ENCODE data around the gene GJC2.

Gene GJC2

DNA sequence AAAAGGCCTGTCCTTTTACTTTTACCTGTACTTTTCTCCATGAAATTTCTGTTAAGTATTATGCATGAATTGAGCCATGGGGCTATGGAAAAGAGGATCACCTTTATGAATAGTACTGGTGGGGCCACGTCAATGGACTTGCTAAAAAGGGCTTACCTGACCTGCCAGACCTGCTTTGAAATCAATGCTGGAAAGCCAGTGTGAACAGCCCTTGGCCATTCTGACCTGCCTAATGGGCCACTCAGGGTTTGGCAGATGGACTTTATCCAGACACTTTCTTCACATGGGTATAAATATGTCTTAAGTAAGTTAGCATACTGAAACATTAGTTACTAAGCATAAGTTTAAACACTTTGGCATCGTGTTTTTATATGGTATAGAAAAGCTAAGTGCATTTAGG is 18.0 kb upstream of the GJC2 start:
- no peak overlapping the region for H3K4me3 ChIP-seq (ENCODE audit: low read depth, low read length)
- TF ChIP-seq, protein P1, sequence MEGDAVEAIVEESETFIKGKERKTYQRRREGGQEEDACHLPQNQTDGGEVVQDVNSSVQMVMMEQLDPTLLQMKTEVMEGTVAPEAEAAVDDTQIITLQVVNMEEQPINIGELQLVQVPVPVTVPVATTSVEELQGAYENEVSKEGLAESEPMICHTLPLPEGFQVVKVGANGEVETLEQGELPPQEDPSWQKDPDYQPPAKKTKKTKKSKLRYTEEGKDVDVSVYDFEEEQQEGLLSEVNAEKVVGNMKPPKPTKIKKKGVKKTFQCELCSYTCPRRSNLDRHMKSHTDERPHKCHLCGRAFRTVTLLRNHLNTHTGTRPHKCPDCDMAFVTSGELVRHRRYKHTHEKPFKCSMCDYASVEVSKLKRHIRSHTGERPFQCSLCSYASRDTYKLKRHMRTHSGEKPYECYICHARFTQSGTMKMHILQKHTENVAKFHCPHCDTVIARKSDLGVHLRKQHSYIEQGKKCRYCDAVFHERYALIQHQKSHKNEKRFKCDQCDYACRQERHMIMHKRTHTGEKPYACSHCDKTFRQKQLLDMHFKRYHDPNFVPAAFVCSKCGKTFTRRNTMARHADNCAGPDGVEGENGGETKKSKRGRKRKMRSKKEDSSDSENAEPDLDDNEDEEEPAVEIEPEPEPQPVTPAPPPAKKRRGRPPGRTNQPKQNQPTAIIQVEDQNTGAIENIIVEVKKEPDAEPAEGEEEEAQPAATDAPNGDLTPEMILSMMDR (IDR thresholded peaks at IDR 0.05; ENCODE audit: low read depth, low read length) = no peak

DNA sequence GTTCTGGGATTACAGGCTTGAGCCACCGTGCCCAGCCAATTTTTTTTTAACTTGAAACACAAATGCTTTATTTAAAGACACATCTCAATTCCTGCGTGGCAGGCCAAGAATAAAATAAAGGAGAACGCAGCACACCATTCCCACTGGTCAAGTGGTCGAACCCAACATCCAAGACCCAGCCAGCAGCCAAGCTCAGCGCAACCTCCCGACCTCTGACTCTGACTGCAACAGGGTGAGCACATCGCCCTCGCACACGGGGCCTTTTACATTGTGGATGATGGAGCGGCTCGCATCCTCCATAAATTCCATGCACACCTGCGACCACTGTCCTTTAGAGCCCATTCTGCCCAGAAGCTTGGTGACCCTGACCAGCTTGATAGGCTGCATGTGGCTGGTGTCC is 15.1 kb upstream of the GJC2 start:
- no peak overlapping the region for H3K4me3 ChIP-seq (ENCODE audit: low read depth, low read length)
- TF ChIP-seq, protein P1 (IDR thresholded peaks at IDR 0.05; ENCODE audit: low read depth, low read length) = no peak

DNA sequence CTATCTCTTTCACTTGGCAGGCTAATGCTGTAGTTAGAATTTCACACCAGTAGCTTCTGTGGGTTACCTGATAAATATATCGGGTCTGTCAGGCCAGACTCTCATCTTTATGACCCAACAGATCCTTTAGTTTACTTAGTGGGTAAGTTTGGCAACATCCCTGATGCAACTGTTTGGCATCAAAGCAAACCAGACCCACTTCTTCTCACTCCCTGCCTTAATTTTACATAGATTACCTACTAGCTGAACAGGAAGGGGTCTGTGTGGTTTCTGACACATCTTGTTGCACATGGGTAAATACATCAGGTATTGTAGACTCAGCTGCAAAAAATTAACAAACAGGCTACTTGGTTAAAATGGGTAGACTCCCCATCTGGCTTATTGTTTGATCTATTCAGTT is 12.8 kb upstream of the GJC2 start:
- no peak overlapping the region for H3K4me3 ChIP-seq (ENCODE audit: low read depth, low read length)
- TF ChIP-seq, protein P1 (IDR thresholded peaks at IDR 0.05; ENCODE audit: low read depth, low read length) = no peak

DNA sequence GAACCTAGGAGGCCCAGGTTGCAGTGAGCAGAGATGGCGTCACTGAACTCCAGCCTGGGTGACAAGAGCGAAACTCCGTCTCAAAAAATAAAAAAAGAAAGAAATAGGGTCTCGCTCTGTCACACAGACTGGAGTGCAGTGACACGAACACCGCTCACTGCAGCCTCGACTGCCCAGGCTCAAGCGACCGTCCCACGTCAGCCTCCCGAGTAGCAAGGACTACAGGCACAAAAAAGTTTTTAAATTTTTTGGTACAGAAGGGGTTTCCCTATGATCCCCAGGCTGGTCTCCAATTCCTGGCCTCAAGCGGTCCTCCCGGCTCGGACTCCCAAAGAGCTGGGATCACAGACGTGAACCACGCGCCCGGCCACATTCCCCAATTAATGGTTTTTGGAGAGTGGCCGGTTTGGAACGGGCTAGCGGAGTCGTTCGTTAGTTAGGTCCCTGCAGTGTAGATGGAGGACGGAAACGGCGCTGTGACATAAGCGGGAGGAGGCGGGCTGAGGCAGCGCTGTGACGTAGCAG is 10.3 kb upstream of the GJC2 start:
- peak overlapping the region; percentile 65 for H3K4me3 ChIP-seq (ENCODE audit: low read depth, low read length)
- TF ChIP-seq, protein P1 (IDR thresholded peaks at IDR 0.05; ENCODE audit: low read depth, low read length) = no peak

DNA sequence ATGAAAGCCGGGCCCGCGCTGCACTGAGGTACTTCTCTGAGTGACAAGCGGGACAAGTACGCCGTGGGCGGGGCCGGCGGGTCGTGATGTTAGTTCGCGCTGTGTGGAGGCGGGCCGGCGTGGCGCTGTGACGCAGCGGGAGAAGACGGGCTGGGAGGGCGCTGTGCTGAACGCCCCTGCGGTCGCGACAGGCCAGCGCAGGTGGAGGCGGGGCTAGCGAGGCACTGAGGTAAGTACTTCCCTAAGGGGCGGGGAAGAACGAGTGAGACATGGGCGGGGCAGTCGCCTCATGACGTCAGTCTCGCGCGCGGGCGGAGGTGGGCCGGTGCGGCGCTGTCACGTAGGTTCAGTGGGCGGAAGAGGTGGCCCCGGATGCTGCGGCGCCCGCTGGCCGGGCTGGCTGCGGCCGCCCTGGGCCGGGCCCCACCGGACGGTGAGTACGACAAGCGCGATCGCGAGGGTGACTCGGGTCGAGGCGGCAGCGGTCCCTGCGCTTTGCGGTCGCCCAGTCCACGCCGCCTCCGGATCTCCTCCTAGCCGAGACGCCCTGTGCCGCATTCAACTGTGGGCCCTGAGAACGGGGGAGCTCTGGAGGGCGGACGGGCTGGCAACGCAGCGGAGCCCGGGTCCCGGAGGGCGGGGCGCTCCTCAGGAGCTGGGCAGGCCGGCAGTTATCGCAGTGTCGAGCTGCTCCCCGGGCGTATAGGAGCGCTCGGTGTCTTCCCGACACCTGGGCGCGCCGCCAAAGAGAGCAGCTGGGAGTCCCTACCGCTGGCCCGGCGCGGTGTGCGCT is 9.6 kb upstream of the GJC2 start, which contains the start of gene GUK1:
GUK1 (plus strand) TSS at position 349 of the 793 bp plus-strand sequence; CDS start at position 373, 24 bp downstream.
- TF ChIP-seq, protein P1 (IDR thresholded peaks at IDR 0.05; ENCODE audit: low read depth, low read length) = no peak
- H3K4me3 ChIP-seq (ENCODE audit: low read depth, low read length) = peak within 1 kb of the TSS; percentile 65

DNA sequence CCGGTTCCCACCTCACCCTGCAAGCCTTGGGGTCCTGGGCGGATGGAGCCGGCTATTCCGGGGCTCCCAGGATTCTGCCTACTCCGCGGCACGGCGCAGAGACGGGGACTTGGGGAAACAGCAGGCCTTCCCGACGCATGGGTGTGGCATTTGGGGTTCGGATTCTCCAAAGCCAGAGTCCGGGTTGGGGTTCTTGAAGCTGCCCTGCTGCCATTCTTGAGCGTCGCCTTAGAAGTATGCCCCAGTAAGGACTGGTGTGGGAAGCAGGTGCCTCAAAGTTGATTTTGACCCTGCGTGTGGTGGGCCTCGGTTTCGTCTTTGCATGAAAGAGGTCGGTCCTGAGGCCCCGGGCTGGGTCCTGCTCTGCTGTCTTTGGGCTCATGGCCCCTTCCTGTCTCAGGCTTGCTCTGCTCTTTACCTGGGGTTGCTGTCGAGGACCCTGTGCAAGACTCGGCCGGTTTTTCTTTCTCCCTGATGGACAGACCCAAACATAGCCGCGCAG is 9.0 kb upstream of the GJC2 start:
- TF ChIP-seq, protein P1 (IDR thresholded peaks at IDR 0.05; ENCODE audit: low read depth, low read length) = no peak
- H3K4me3 ChIP-seq (ENCODE audit: low read depth, low read length) = peak overlapping the region; percentile 65

Measured in WI38 (cell line).